ENCODE measurements around the gene GSPT1.
"Not testable (repeated sequence)": the region's sequence is repeated elsewhere in the genome, so short reads cannot be mapped to it uniquely, and the experiment has no call there.

GSPT1 gene

GRCh38 chr16:11915644-11916523, at the start of gene GSPT1:
TSS of gene GSPT1 (minus strand) at chr16:11915956. CDS start at chr16:11915720, 236 bp downstream.
- DNase-seq (ENCODE audit: low read depth in 2 of 2) = peak; percentile 99 to 100

DNA sequence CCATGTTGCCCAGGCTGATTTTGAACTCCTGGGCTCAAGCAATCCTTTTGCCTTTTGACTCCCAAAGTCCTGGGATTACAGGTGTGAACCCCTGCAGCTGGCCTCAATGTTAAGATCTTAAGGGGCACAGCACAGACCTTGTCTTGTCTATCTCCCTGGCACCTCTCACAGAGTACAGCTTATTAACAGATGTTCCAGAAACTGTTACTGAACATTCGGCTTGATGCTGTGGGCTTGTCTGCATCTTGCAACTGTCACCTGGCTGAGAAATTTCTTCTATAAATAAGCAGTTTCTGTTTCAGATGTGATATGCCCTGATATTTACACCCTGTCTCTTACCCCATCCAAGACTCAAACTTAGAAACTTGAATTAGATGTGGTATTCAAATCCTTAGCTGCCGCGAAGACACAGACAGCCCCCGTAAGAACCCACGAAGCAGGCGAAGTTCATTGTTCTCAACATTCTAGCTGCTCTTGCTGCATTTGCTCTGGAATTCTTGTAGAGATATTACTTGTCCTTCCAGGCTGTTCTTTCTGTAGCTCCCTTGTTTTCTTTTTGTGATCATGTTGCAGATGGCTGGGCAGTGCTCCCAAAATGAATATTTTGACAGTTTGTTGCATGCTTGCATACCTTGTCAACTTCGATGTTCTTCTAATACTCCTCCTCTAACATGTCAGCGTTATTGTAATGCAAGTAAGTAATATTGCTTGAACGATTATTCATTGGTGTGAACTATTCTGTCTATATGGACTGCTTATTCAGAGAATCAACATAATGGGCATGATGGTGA, 49.2 kb upstream of the GSPT1 start, which contains the start of gene TNFRSF17:
Gene TNFRSF17 (plus strand): TSS at position 450 of the 791 bp plus-strand sequence. CDS start 115 bp downstream, at position 565.
- no peak for DNase-seq (ENCODE audit: low read depth in 2 of 2)

GRCh38 chr16:11963706-11964105, 48.0 kb upstream of the GSPT1 start:
- DNase-seq (ENCODE audit: low read depth in 2 of 2) = no peak

GRCh38 chr16:11962978-11963377, 47.2 kb upstream of the GSPT1 start:
- DNase-seq (ENCODE audit: low read depth in 2 of 2) = not testable (repeated sequence)

GRCh38 chr16:11962457-11962856, 46.7 kb upstream of the GSPT1 start:
- DNase-seq (ENCODE audit: low read depth in 2 of 2) = not testable (repeated sequence)

DNA sequence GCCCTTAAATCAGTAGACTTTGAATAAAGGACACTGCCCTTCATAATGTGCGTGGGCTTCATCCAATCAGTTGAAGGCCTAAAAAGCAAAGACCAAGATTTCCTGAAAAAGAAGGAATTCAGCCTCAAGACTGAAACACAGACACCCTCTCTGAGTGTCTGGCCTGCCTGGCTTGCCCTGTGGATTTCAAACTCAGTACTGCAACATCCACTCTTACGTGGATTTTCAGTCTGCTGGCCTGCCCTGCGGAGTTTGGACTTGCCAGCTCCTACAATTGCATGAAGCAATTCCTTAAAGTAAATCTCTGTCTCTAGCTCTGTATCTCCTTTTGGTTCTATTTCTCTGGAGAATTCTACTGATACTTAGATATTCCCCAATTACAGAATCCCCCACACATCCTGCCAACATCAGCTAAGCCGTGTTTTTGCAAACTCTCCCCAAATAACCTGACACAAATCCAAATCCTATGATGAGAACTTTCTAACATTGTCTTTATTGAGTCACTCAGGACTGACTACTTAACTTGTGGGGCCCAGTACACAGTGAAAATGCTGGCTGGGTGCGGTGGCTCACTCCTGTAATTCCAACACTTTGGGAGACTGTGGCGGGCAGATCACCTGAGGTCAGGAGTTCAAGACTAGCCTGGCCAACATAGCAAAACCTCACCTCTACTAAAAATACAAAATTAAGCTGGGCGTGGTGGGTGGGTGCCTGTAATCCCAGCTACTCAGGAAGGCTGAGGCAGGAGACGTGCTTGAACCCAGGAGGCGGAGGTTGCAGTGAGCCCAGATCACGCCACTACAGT, 42.0 kb upstream of the GSPT1 start:
- DNase-seq (ENCODE audit: low read depth in 2 of 2) = no peak

- DNase-seq (ENCODE audit: low read depth in 2 of 2) = no peak
Measured at GRCh38 chr16:11956558-11956957, 40.8 kb upstream of the GSPT1 start.

DNA sequence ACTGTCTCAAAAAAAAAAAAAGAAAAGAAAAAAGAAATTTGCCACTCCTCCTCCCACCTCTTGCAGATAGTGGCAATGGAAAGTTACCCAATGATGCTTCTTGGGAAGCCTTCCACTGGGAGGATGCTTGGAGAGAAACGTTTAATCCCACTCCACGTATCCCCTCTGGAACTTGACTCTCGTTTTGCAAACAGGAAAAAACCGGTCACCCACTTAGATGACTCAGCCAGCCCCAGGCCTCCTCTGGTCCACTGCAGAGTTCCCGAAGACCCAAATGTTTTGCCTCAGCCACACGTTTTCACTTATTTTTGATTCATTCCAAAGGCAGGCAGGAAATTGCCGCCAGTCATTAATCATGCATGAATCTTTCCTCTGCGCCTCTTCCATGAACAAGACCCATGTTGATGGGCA, 40.0 kb upstream of the GSPT1 start:
- no peak for DNase-seq (ENCODE audit: low read depth in 2 of 2)

- DNase-seq (ENCODE audit: low read depth in 2 of 2) = not testable (repeated sequence)
Measured at GRCh38 chr16:11953576-11953975, 37.8 kb upstream of the GSPT1 start.

DNA sequence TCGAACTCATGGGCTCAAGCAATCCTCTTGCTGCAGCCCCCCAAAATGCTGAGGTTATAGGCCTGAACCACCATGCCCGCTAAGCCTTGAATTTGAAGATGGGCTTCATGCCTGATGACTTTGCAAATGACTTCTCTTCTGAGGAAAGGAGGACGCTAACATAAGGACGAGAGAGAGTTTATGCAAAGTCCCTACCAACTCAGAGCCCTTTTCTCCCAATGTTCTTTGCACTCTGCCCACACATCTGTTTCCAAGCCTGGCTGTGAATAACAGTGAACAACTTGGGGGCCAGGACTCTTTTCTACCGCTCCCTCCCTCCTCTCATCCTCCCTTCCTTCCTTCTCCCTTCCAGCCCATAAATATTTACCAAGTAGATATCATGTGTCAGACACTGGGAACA, 34.6 kb upstream of the GSPT1 start:
- DNase-seq (ENCODE audit: low read depth in 2 of 2) = no peak

DNA sequence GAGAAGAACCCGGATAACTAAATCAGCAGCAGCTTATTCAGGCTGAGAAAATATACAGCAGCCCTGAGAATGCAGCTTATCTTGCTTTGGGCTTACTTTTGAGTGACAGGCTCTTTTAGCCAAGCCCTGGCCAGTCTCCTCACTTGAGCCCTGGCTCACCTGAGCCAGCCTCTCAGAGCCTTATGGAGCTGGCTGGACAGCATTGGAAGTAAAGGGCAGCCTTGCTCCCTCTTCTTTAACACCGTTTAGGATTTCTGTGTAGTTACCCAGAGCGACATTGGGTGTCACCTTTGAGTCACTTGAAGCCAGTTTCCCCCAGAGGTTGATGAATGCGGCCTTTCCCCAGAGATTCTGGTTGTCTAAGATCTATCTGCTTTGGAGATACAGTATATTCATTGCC, 33.8 kb upstream of the GSPT1 start:
- DNase-seq (ENCODE audit: low read depth in 2 of 2) = no peak

DNA sequence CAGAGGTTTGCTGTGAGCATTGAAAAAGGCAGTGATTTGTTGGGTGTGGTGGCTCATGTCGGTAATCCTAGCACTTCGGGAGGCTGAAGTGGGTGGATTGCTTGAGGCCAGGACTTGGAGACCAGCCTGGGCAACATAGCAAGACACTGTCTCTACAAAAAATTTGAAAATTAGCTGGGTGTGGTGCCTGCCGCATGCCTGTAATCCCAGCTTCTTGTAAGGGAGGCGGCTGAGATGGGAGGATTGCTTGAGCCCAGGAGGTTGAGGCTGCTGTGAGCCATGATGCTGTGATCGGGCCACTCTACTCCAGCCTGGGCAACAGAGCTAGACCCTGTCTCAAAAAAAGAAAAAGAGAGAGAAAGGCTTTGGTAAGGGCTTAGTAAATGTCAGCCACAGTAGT, 33.1 kb upstream of the GSPT1 start:
- no peak for DNase-seq (ENCODE audit: low read depth in 2 of 2)

GRCh38 chr16:11946433-11946832, 30.7 kb upstream of the GSPT1 start:
- DNase-seq (ENCODE audit: low read depth in 2 of 2) = no peak

DNA sequence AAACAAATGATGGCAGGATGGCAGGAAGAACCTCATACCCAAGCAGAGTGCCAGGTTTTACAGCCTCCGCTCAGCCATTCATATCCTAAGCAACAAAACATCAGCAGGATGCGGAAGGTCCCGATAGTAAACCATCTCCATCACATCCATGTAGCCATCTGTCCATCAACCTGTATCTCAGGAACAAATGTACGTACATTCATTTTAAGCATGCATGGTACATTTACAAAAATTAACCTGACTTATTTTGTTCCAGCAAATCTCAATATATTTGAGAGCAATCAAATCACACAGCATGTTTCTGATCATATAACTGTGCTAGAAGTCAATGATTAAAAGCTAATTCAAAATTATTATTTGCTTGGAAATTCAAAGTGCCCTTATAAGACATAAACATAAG, 26.2 kb upstream of the GSPT1 start, which contains the start of gene NPIPB2:
Gene NPIPB2 (minus strand): TSS at position 101 of the 400 bp plus-strand sequence. CDS start 0 bp downstream, at position 101.
- DNase-seq (ENCODE audit: low read depth in 2 of 2) = not testable (repeated sequence)

GRCh38 chr16:11927350-11927749, 11.6 kb upstream of the GSPT1 start:
- not testable (repeated sequence) for DNase-seq (ENCODE audit: low read depth in 2 of 2)

DNA sequence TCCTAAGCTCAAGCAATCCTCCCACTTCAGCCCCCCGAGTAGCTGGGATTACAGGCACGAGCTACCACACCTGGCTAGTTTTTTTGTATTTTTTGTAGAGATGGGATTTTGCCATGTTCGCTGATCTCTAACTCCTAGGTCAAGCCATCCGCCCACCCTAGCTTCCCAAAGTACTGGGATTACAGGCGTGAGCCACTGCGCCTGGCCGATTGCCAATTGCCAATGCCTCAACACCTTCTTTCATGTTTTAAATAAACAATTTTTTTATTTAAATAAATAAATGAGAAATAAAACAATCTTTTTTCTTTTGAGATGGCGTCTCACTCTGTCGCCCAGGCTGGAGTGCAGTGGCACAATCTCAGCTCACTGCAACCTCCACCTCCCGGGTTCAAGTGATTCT, 8.3 kb upstream of the GSPT1 start:
- not testable (repeated sequence) for DNase-seq (ENCODE audit: low read depth in 2 of 2)

GRCh38 chr16:11916524-11917285, 949 bp upstream of the GSPT1 start:
- no peak for DNase-seq (ENCODE audit: low read depth in 2 of 2)

DNA sequence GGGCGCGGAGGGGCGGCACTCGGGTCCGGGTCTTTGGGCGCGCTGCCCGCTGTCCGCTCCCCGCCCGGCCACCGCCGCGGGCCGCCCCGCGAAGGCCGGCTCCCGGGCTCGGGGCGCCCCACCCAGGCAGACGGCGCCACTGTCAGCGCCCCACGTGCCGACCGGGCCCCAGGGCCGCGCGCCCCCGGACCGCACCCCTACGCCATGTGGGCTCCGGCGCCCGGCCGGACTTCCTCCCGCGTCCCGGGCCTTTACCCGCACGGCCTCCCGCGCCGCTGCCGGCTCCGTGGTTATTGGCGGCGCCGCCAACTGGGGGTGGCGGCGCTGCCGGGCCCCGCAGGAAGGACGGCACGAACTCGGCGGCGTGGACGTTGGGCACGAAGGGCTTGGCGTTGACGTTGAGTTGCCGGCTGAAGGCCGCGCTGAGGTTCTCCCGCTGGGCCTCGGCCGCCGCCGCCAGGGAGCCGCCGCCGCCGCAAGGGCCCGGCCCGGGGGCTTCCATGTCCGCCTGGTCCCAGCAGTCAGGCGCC, 577 bp downstream of the GSPT1 start:
- DNase-seq (ENCODE audit: low read depth in 2 of 2) = no peak

GRCh38 chr16:11914210-11915113, 1.3 kb downstream of the GSPT1 start:
- peak in 1 of 2 donors; percentile 29 for DNase-seq (ENCODE audit: low read depth in 2 of 2)
